HG02763 (cell line): Measurements from ENCODE around the gene PDIK1L.
"Not testable (repeated sequence)": the region's sequence is repeated elsewhere in the genome, so short reads cannot be mapped to it uniquely, and the experiment has no call there.

Source experiments
- ATAC-seq: cut with Tn5 transposase; IDR thresholded peaks from one replicate; pipeline ENCODE4 v1.9.1; 2021; ENCODE audit warnings: mild to moderate bottlenecking, moderate library complexity; ENCODE audit not compliant: unreplicated experiment

PDIK1L gene

GRCh38 chr1:26089125-26089524 is 22.5 kb upstream of the PDIK1L start:
- no peak for ATAC-seq

GRCh38 chr1:26090893-26091292 is 20.7 kb upstream of the PDIK1L start:
- ATAC-seq = no peak

GRCh38 chr1:26092422-26092821 is 19.2 kb upstream of the PDIK1L start:
- ATAC-seq = no peak

- ATAC-seq = not testable (repeated sequence)
Measured at GRCh38 chr1:26093569-26093968, 18.1 kb upstream of the PDIK1L start.

- no peak for ATAC-seq
Measured at GRCh38 chr1:26094076-26094669, 17.5 kb upstream of the PDIK1L start.

- no peak for ATAC-seq
Measured at GRCh38 chr1:26094677-26095383, 16.8 kb upstream of the PDIK1L start.

- no peak for ATAC-seq
Measured at GRCh38 chr1:26096471-26096870, 15.2 kb upstream of the PDIK1L start.

- ATAC-seq = no peak
Measured at GRCh38 chr1:26097696-26098095, 13.9 kb upstream of the PDIK1L start.

- no peak for ATAC-seq
Measured at GRCh38 chr1:26098602-26099001, 13.0 kb upstream of the PDIK1L start.

GRCh38 chr1:26099780-26100179 is 11.8 kb upstream of the PDIK1L start:
- ATAC-seq = no peak

GRCh38 chr1:26100204-26100603 is 11.4 kb upstream of the PDIK1L start:
- not testable (repeated sequence) for ATAC-seq

- ATAC-seq = no peak
Measured at GRCh38 chr1:26102119-26102518, 9.5 kb upstream of the PDIK1L start.

- no peak for ATAC-seq
Measured at GRCh38 chr1:26102526-26102925, 9.1 kb upstream of the PDIK1L start.

- ATAC-seq = not testable (repeated sequence)
Measured at GRCh38 chr1:26105226-26105548, 6.4 kb upstream of the PDIK1L start.

- ATAC-seq = no peak
Measured at GRCh38 chr1:26109229-26110164, 2.1 kb upstream of the PDIK1L start.

GRCh38 chr1:26110731-26111529 is 694 bp upstream of the PDIK1L start:
- ATAC-seq = peak; percentile 38

- no peak for ATAC-seq
Measured at GRCh38 chr1:26112407-26112775, 767 bp downstream of the PDIK1L start.

GRCh38 chr1:26114165-26114927 is 2.7 kb downstream of the PDIK1L start:
- no peak for ATAC-seq

- no peak for ATAC-seq
Measured at GRCh38 chr1:26119892-26120608, 8.4 kb downstream of the PDIK1L start.
